Measurements from ENCODE around the gene CDKAL1. TPM values are rescaled to one million over a fixed set of nuclear protein-coding genes. Genes with fewer than 3 reads are reported as not detected.

The CDKAL1 gene
- total RNA-seq, 1 donor from 2014 or later, result 39.6 TPM

DNA sequence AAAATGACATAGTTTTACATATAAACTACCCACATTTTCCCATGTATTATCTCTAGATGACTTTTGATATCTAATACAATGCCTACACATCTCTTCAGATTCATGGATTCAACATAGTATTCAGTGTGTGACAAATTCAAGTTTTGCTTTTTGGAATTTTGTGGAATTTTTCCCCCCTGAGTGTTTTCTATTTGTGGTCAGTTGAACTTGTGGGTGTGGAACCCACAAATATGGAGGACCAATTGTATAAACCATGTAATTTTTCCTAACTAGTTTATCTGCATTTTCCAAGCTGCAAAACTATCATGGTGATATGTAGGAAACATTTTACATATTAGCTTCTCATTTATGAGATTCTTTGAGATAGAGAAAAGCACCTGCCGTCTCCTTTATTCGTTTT lies 685.0 kb downstream of the CDKAL1 start:
- Mint-ChIP-seq H3K36me3 (peaks cover 5% of the 10 kb centered on the region), H3K27me3 (ENCODE audit: insufficient read depth, low read depth) (peaks cover 5% of the 10 kb centered on the region), H3K27ac (no peak overlapping the region), H3K4me1 (no peaks in the 10 kb centered on the region), H3K9me3 (peaks cover 2% of the 10 kb centered on the region), H3K4me3 (no peak overlapping the region)
- Histone ChIP-seq H3K4me3 (no peak overlapping the region), H3F3A (ENCODE audit: low read depth) (no peaks in the 10 kb centered on the region), H2AFZ (replicated peaks) (no peak overlapping the region), H3K4me2 (no peak overlapping the region), H3K9me3 (ENCODE audit: low read depth) (no peaks in the 10 kb centered on the region), H3K27ac (no peak overlapping the region), H3K27me3 (no peaks in the 10 kb centered on the region), H3K9ac (no peak overlapping the region), H4K20me1 (ENCODE audit: low read depth) (no peaks in the 10 kb centered on the region), H3K4me1 (peaks cover 11% of the 10 kb centered on the region), H3K36me3 (no peaks in the 10 kb centered on the region), H3K79me2 (ENCODE audit: low read depth) (no peaks in the 10 kb centered on the region)
- DNase-seq (ENCODE audit: low spot score), result no peak
- TF ChIP-seq EZH2phosphoT487 (IDR thresholded peaks at IDR 0.05) (no peak), EZH2 (IDR thresholded peaks at IDR 0.05) (no peak)
- TF ChIP-seq, protein P1, sequence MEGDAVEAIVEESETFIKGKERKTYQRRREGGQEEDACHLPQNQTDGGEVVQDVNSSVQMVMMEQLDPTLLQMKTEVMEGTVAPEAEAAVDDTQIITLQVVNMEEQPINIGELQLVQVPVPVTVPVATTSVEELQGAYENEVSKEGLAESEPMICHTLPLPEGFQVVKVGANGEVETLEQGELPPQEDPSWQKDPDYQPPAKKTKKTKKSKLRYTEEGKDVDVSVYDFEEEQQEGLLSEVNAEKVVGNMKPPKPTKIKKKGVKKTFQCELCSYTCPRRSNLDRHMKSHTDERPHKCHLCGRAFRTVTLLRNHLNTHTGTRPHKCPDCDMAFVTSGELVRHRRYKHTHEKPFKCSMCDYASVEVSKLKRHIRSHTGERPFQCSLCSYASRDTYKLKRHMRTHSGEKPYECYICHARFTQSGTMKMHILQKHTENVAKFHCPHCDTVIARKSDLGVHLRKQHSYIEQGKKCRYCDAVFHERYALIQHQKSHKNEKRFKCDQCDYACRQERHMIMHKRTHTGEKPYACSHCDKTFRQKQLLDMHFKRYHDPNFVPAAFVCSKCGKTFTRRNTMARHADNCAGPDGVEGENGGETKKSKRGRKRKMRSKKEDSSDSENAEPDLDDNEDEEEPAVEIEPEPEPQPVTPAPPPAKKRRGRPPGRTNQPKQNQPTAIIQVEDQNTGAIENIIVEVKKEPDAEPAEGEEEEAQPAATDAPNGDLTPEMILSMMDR (IDR thresholded peaks at IDR 0.05), result no peak

DNA sequence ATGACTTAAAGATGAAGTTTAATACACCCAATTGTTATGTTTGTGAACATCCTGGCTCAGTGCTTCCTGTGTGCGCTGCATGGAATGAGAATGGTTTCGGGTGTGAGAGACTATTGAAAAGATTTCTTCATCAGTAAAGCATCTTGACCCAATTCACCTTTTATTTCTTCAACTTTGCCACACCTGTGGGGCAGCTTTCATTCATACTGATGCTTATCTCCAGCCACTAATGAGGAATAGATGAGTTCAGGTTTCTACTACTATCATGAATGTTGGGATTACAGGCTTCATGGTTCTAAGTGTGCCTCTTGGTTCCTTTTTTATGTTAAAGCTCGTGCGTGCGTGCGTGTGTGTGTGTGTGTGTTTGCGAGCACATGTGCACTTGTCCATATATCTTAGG lies 685.6 kb downstream of the CDKAL1 start:
- peaks cover 5% of the 10 kb centered on the region for H3K27me3 Mint-ChIP-seq (ENCODE audit: insufficient read depth, low read depth)
- no peaks in the 10 kb centered on the region for H3K4me1 Mint-ChIP-seq
- H3K36me3 Mint-ChIP-seq, result peaks cover 9% of the 10 kb centered on the region

DNA sequence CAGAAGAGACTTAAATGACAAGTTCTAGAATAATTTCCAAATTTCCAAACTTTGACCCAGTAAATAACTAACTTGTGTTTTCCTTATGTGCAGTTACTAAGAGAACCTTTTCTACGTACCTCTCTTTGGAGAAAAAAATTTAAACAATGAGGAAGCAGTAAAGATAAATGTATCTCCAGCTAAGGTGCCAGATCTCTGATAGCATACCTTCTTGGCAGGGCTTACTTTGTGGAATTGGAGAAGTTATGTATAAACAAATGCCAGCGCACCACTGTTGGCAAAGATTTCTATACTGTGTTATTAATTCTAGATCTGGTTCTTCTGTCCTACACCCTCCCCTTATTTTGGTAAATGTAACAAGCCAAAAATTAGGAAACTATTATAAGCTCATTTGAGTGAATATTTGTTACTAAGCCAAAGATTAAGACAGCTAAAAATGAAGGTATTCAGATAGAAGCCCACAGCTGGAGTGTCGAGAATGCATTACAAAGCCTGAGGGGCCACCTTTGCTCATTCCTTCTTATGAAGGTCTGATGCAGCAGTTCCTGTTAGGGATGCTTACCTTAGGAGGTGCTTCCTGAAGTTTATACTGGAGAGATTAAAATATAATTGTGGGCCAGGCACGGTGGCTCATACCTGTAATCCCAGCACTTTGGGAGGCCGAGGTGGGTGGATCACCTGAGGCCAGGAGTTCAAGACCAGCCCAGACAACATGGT lies 686.2 kb downstream of the CDKAL1 start:
- Histone ChIP-seq H3K9me3 (ENCODE audit: low read depth) (no peaks in the 10 kb centered on the region), H3K27ac (no peak overlapping the region), H2AFZ (replicated peaks) (no peak overlapping the region), H4K20me1 (ENCODE audit: low read depth) (no peaks in the 10 kb centered on the region), H3K27me3 (no peaks in the 10 kb centered on the region), H3K79me2 (ENCODE audit: low read depth) (no peaks in the 10 kb centered on the region), H3K4me3 (no peak overlapping the region), H3K4me2 (no peak overlapping the region), H3F3A (ENCODE audit: low read depth) (no peaks in the 10 kb centered on the region), H3K4me1 (peaks cover 11% of the 10 kb centered on the region), H3K36me3 (no peaks in the 10 kb centered on the region), H3K9ac (no peak overlapping the region)
- H3K4me1 Mint-ChIP-seq, result no peaks in the 10 kb centered on the region
- TF ChIP-seq, protein P1 (IDR thresholded peaks at IDR 0.05), result no peak
- TF ChIP-seq EZH2 (IDR thresholded peaks at IDR 0.05) (no peak), EZH2phosphoT487 (IDR thresholded peaks at IDR 0.05) (no peak)
- peaks cover 5% of the 10 kb centered on the region for H3K27me3 Mint-ChIP-seq (ENCODE audit: insufficient read depth, low read depth)
- no peak for DNase-seq (ENCODE audit: low spot score)
- H3K36me3 Mint-ChIP-seq, result peaks cover 13% of the 10 kb centered on the region
- H3K27ac Mint-ChIP-seq, result no peak overlapping the region
- no peak overlapping the region for H3K4me3 Mint-ChIP-seq
- peaks cover 2% of the 10 kb centered on the region for H3K9me3 Mint-ChIP-seq

More for the DNA sequence above, 685.6 kb downstream of the CDKAL1 start:
- DNase-seq (ENCODE audit: low spot score), result no peak
- H3K9ac ChIP-seq, result no peak overlapping the region
- H3K9me3 ChIP-seq (ENCODE audit: low read depth), result no peaks in the 10 kb centered on the region
- H3K4me3 ChIP-seq, result no peak overlapping the region
- H3F3A ChIP-seq (ENCODE audit: low read depth), result no peaks in the 10 kb centered on the region
- no peak overlapping the region for H3K4me3 Mint-ChIP-seq
- H3K27ac Mint-ChIP-seq, result no peak overlapping the region
- no peaks in the 10 kb centered on the region for H3K36me3 ChIP-seq
- no peak overlapping the region for H3K27ac ChIP-seq
- no peak for TF ChIP-seq EZH2 (IDR thresholded peaks at IDR 0.05)
- TF ChIP-seq, protein P1 (IDR thresholded peaks at IDR 0.05), result no peak
- TF ChIP-seq EZH2phosphoT487 (IDR thresholded peaks at IDR 0.05), result no peak
- H3K79me2 ChIP-seq (ENCODE audit: low read depth), result no peaks in the 10 kb centered on the region
- H2AFZ ChIP-seq (replicated peaks), result no peak overlapping the region
- no peak overlapping the region for H3K4me2 ChIP-seq
- peaks cover 2% of the 10 kb centered on the region for H3K9me3 Mint-ChIP-seq
- H4K20me1 ChIP-seq (ENCODE audit: low read depth), result no peaks in the 10 kb centered on the region
- peaks cover 11% of the 10 kb centered on the region for H3K4me1 ChIP-seq
- no peaks in the 10 kb centered on the region for H3K27me3 ChIP-seq

Data from neural progenitor cell (in vitro differentiated cells).